GM19043 (cell line): Measurements from ENCODE around the gene FGF22.

ENCODE experiments used
- ATAC-seq: cut with Tn5 transposase; IDR thresholded peaks from one replicate; pipeline ENCODE4 v1.9.1; 2021; ENCODE audit warnings: low read depth; ENCODE audit not compliant: unreplicated experiment

The FGF22 gene

GRCh38 chr19:640606-641189 lies 1.0 kb downstream of the FGF22 start:
- ATAC-seq, result no peak

GRCh38 chr19:641702-642101 lies 2.0 kb downstream of the FGF22 start:
- ATAC-seq, result no peak

GRCh38 chr19:642767-643727 lies 3.4 kb downstream of the FGF22 start:
- ATAC-seq, result no peak

GRCh38 chr19:643736-644135 lies 4.1 kb downstream of the FGF22 start:
- ATAC-seq, result no peak

- no peak for ATAC-seq
Measured at GRCh38 chr19:644363-644762, 4.7 kb downstream of the FGF22 start.

GRCh38 chr19:644789-645188 lies 5.1 kb downstream of the FGF22 start:
- ATAC-seq, result no peak

GRCh38 chr19:645912-646778 lies 6.5 kb downstream of the FGF22 start:
- ATAC-seq, result no peak

- no peak for ATAC-seq
Measured at GRCh38 chr19:646779-647565, 7.3 kb downstream of the FGF22 start.

- no peak for ATAC-seq
Measured at GRCh38 chr19:647566-648284, 8.0 kb downstream of the FGF22 start.

- ATAC-seq, result no peak
Measured at GRCh38 chr19:648305-648704, 8.6 kb downstream of the FGF22 start.

GRCh38 chr19:648904-649801 lies 9.5 kb downstream of the FGF22 start:
- ATAC-seq, result no peak

- no peak for ATAC-seq
Measured at GRCh38 chr19:650121-650520, 10.4 kb downstream of the FGF22 start.

- no peak for ATAC-seq
Measured at GRCh38 chr19:651114-651818, 11.6 kb downstream of the FGF22 start.

GRCh38 chr19:651991-652390 lies 12.3 kb downstream of the FGF22 start:
- no peak for ATAC-seq

- no peak for ATAC-seq
Measured at GRCh38 chr19:652467-653389, 13.0 kb downstream of the FGF22 start.

- no peak for ATAC-seq
Measured at GRCh38 chr19:653425-653824, 13.7 kb downstream of the FGF22 start.

GRCh38 chr19:655691-656090 lies 16.0 kb downstream of the FGF22 start:
- ATAC-seq, result no peak
